GM23338 (cell line): Measurements from ENCODE around the gene POLR2F. TPM values are rescaled to one million over a fixed set of nuclear protein-coding genes. Genes with fewer than 3 reads are reported as not detected.
"Not testable (repeated sequence)": the region's sequence is repeated elsewhere in the genome, so short reads cannot be mapped to it uniquely, and the experiment has no call there.

Experiments
- ATAC-seq: fragments of 200-7000 bp; cut with Tn5 transposase; 3 replicates; pipeline ENCODE4 v1.9.1; 2020
- DNase-seq: peaks from one replicate; pipeline ENCODE4 v3.0.0-alpha.2; 2015; ENCODE audit warnings: low spot score
- H2AFZ ChIP-seq: fragments of 200-600 bp; sonication (generic); 2 replicates; pipeline ENCODE4 v1.8.0; 2016; ENCODE audit warnings: antibody characterized with exemption, mild to moderate bottlenecking, moderate library complexity
- H3F3A ChIP-seq: fragments of 200-600 bp; sonication (generic); replicated peaks from 2 replicates; pipeline ENCODE4 v1.8.0; 2017; ENCODE audit warnings: antibody characterized with exemption, mixed run types, low read depth
- H3K27ac ChIP-seq: fragments of 200-600 bp; sonication (generic); 2 replicates; pipeline ENCODE4 v1.6.1; 2016; ENCODE audit warnings: low read depth
- H3K27me3 ChIP-seq: fragments of 200-600 bp; sonication (generic); 2 replicates; pipeline ENCODE4 v1.8.0; 2016; ENCODE audit warnings: mild to moderate bottlenecking, mixed run types, moderate library complexity; ENCODE audit not compliant: insufficient read depth
- H3K36me3 ChIP-seq: fragments of 200-600 bp; sonication (generic); 2 replicates; pipeline ENCODE4 v1.8.0; 2016; ENCODE audit warnings: mild to moderate bottlenecking; ENCODE audit not compliant: insufficient read depth
- H3K4me1 ChIP-seq: fragments of 200-600 bp; sonication (generic); 2 replicates; pipeline ENCODE4 v1.8.0; 2016; ENCODE audit warnings: mild to moderate bottlenecking, moderate library complexity; ENCODE audit not compliant: insufficient read depth
- H3K4me2 ChIP-seq: fragments of 200-600 bp; sonication (generic); 2 replicates; pipeline ENCODE4 v1.7.1; 2017; ENCODE audit warnings: mixed run types
- H3K4me3 ChIP-seq: fragments of 200-600 bp; sonication (generic); 2 replicates; pipeline ENCODE4 v1.6.1; 2016; ENCODE audit warnings: mixed run types
- H3K79me2 ChIP-seq: fragments of 200-600 bp; sonication (generic); replicated peaks from 2 replicates; pipeline ENCODE4 v1.8.0; 2017; ENCODE audit warnings: mild to moderate bottlenecking; ENCODE audit not compliant: insufficient read depth
- H3K9me2 ChIP-seq: fragments of 200-600 bp; sonication (generic); 2 replicates; pipeline ENCODE4 v1.8.0; 2017; ENCODE audit not compliant: insufficient read depth
- H4K20me1 ChIP-seq: fragments of 200-600 bp; sonication (generic); replicated peaks from 2 replicates; pipeline ENCODE4 v1.8.0; 2017; ENCODE audit warnings: mild to moderate bottlenecking; ENCODE audit not compliant: insufficient read depth
- H3K27ac Mint-ChIP-seq: 2 replicates; pipeline ENCODE4 v1.8.0; 2020; ENCODE audit warnings: inconsistent platforms, mild to moderate bottlenecking, moderate library complexity, mixed read lengths
- H3K27me3 Mint-ChIP-seq: 3 replicates; pipeline ENCODE4 v1.8.0; 2022; ENCODE audit warnings: low read depth, mild to moderate bottlenecking, moderate library complexity, mixed read lengths, inconsistent platforms; ENCODE audit not compliant: insufficient read depth, poor library complexity
- H3K36me3 Mint-ChIP-seq: 3 replicates; pipeline ENCODE4 v1.8.0; 2021; ENCODE audit warnings: low read depth, mild to moderate bottlenecking, inconsistent platforms, moderate library complexity, mixed read lengths
- H3K4me1 Mint-ChIP-seq: 3 replicates; pipeline ENCODE4 v1.8.0; 2020; ENCODE audit warnings: mild to moderate bottlenecking, inconsistent platforms, mixed read lengths
- H3K4me3 Mint-ChIP-seq: 3 replicates; pipeline ENCODE4 v1.8.0; 2021; ENCODE audit warnings: moderate library complexity, mild to moderate bottlenecking, inconsistent platforms, mixed read lengths
- H3K9me3 Mint-ChIP-seq: 3 replicates; pipeline ENCODE4 v1.8.0; 2020; ENCODE audit warnings: moderate library complexity, mild to moderate bottlenecking, inconsistent platforms, mixed read lengths
- CREB1 ChIP-seq: fragments of 250-450 bp; sonication (Bioruptor Pico); IDR thresholded peaks from 2 replicates; pipeline ENCODE4 v1.5.0; 2020; ENCODE audit warnings: low read depth, mild to moderate bottlenecking, moderate library complexity
- CTCF ChIP-seq, 2 experiments: fragments of 200-600 bp in 1 of 2; sonication (generic) in 1 of 2; conservative IDR thresholded peaks; 2 replicates each; pipeline versions ENCODE4 v1.5.1 to v1.6.1; 2016 to 2017; ENCODE audit warnings: antibody characterized with exemption in 2 of 2, low read depth in 2 of 2, mild to moderate bottlenecking in 2 of 2, moderate library complexity in 1 of 2
- EZH2 ChIP-seq: fragments of 200-600 bp; sonication (generic); IDR thresholded peaks from one replicate; pipeline ENCODE4 v1.8.0; 2017; ENCODE audit warnings: antibody characterized with exemption, mild to moderate bottlenecking, low read depth; ENCODE audit not compliant: unreplicated experiment
- JUNB ChIP-seq: IDR thresholded peaks from one replicate; pipeline ENCODE4 v1.6.1; 2016; ENCODE audit warnings: antibody characterized with exemption; ENCODE audit not compliant: unreplicated experiment
- POLR2AphosphoS5 ChIP-seq: IDR thresholded peaks from 2 replicates; pipeline ENCODE4 v1.6.1; 2016; ENCODE audit warnings: antibody characterized with exemption, low read depth
- REST ChIP-seq: IDR thresholded peaks from one replicate; pipeline ENCODE4 v1.6.1; 2018; ENCODE audit warnings: antibody characterized with exemption; ENCODE audit not compliant: unreplicated experiment
- polyA plus RNA-seq: library from polyadenylated mRNA; unstranded; fragments of >200 nt; fragmentation: Nextera tagmentation; extraction: Ambion mirVana; gene quantifications from 2 replicates; pipeline ENCODE4 v1.2.1, GENCODE V29; 2016
- total RNA-seq: library from RNA; depleted of rRNA; stranded (reverse); fragments of >200 nt; shearing (Covaris generic); gene quantifications from 2 replicates; pipeline ENCODE4 v1.2.3, GENCODE V29; 2014

The POLR2F gene
- total and polyA plus RNA-seq, 2 experiments from 2014 or later, result 144 to 429 TPM

- ATAC-seq, result peak; percentile 9; the same call in 2 of the 3 replicates
Measured at GRCh38 chr22:37951305-37951704, 2.2 kb upstream of the POLR2F start.

GRCh38 chr22:37952629-37953028 is 870 bp upstream of the POLR2F start:
- H3K27ac Mint-ChIP-seq, H4K20me1 ChIP-seq, H3K27ac ChIP-seq, H3F3A ChIP-seq, H3K36me3 ChIP-seq, DNase-seq, H3K9me2 ChIP-seq, H3K9me3 Mint-ChIP-seq: not testable (repeated sequence)
- H3K4me3 ChIP-seq, result peak overlapping the region; percentile 98
- peak overlapping the region; percentile 91 for H2AFZ ChIP-seq
- Mint-ChIP-seq H3K4me1 (peaks cover 15% of the 10 kb centered on the region), H3K4me3 (peak overlapping the region; percentile 99), H3K27me3 (peaks cover 21% of the 10 kb centered on the region), H3K36me3 (peaks cover 12% of the 10 kb centered on the region)
- peaks cover 14% of the 10 kb centered on the region for H3K4me1 ChIP-seq
- peaks cover 35% of the 10 kb centered on the region for H3K79me2 ChIP-seq
- H3K4me2 ChIP-seq, result peak overlapping the region; percentile 93
- peaks cover 13% of the 10 kb centered on the region for H3K27me3 ChIP-seq
- ATAC-seq, result peak; percentile 26

More at GRCh38 chr22:37951305-37951704, 2.2 kb upstream of the POLR2F start:
- peak; percentile 38 to 45 for TF ChIP-seq CTCF (conservative IDR thresholded peaks at IDR 0.05; ENCODE audit: low read depth in 2 of 2)
- peak; percentile 82 for TF ChIP-seq CREB1 (CRISPR knock-in tag)
- TF ChIP-seq POLR2AphosphoS5, result no peak
- Histone ChIP-seq H4K20me1 (no peaks in the 10 kb centered on the region; the same call in 1 of the 2 replicates), H3K27ac (no peak overlapping the region), H3K4me1 (peaks cover 14% of the 10 kb centered on the region), H3K36me3 (no peaks in the 10 kb centered on the region), H2AFZ (no peak overlapping the region), H3K27me3 (peaks cover 13% of the 10 kb centered on the region), H3K4me3 (no peak overlapping the region), H3F3A (0 out of 2 replicates have a peak, but pooled peaks cover 2% of the 10 kb centered on the region), H3K4me2 (no peak overlapping the region), H3K9me2 (no peaks in the 10 kb centered on the region), H3K79me2 (peaks cover 28% of the 10 kb centered on the region)
- Mint-ChIP-seq H3K36me3 (no peaks in the 10 kb centered on the region; the same call in 2 of the 3 replicates), H3K4me3 (no peak overlapping the region; the same call in 2 of the 3 replicates), H3K27ac (no peak overlapping the region), H3K9me3 (no peaks in the 10 kb centered on the region), H3K27me3 (peaks cover 24% of the 10 kb centered on the region), H3K4me1 (peaks cover 15% of the 10 kb centered on the region)
- DNase-seq, result peak; percentile 79

- ATAC-seq, result peak; percentile 49
- H3K27ac ChIP-seq, result no peak overlapping the region
- H3K4me1 Mint-ChIP-seq, result peaks cover 15% of the 10 kb centered on the region
- TF ChIP-seq POLR2AphosphoS5, result no peak
- no peak for TF ChIP-seq REST
- no peak for TF ChIP-seq EZH2
- no peak for TF ChIP-seq CTCF (conservative IDR thresholded peaks at IDR 0.05; ENCODE audit: low read depth in 2 of 2)
- TF ChIP-seq JUNB, result no peak
Measured at GRCh38 chr22:37953062-37953436, 450 bp upstream of the POLR2F start.

More at GRCh38 chr22:37953062-37953436, 450 bp upstream of the POLR2F start:
- Histone ChIP-seq H3K4me1 (peaks cover 14% of the 10 kb centered on the region), H3K79me2 (peaks cover 35% of the 10 kb centered on the region), H4K20me1 (peaks cover 7% of the 10 kb centered on the region; the same call in 1 of the 2 replicates), H3K4me3 (peak overlapping the region; percentile 98), H2AFZ (peak overlapping the region; percentile 91), H3F3A (no peaks in the 10 kb centered on the region), H3K27me3 (peaks cover 13% of the 10 kb centered on the region), H3K36me3 (0 out of 2 replicates have a peak, but pooled peaks cover 6% of the 10 kb centered on the region), H3K4me2 (peak overlapping the region; percentile 93), H3K9me2 (no peaks in the 10 kb centered on the region)
- peaks cover 21% of the 10 kb centered on the region for H3K27me3 Mint-ChIP-seq
- no peaks in the 10 kb centered on the region for H3K9me3 Mint-ChIP-seq
- DNase-seq, result no peak
- no peak overlapping the region for H3K27ac Mint-ChIP-seq
- H3K4me3 Mint-ChIP-seq, result peak overlapping the region; percentile 99
- H3K36me3 Mint-ChIP-seq, result peaks cover 15% of the 10 kb centered on the region
